OCI-LY1 (cell line): ENCODE measurements around the gene TSEN2.

Experiments used
- EZH2 ChIP-seq: fragments of 200-600 bp; sonication (generic), shearing (Covaris generic); IDR thresholded peaks from 2 replicates; pipeline ENCODE4 v1.8.0; 2017; ENCODE audit warnings: borderline replicate concordance, mixed run types, mild to moderate bottlenecking, antibody characterized with exemption, low read length, moderate library complexity, mixed read lengths
- TF ChIP-seq, protein P1 (sequence below): fragments of 200-600 bp; sonication (generic), shearing (Covaris generic); IDR thresholded peaks from 2 replicates; pipeline ENCODE4 v1.5.1; 2017; ENCODE audit warnings: mild to moderate bottlenecking, antibody characterized with exemption, low read length, moderate library complexity, mixed read lengths

DNA sequence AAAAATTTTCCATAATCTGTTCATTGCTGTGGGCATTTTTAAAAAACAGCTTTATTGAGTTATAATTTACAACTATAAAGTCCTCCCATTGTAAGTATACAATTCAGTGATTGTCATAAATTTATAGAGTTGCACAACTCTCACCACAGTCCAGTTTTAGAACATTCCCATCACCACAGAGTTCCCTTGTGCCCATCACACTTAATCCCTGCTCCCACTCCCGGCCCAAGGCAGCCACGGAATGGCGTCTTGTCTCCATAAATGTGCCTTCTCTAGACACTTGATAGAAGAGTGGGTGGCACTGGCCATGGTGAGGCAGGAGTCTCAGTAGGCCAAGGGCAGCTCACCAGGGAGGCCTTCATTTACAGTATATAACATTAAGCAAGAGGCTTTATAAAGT is 6.3 kb downstream of the TSEN2 start:
- TF ChIP-seq, protein P1, sequence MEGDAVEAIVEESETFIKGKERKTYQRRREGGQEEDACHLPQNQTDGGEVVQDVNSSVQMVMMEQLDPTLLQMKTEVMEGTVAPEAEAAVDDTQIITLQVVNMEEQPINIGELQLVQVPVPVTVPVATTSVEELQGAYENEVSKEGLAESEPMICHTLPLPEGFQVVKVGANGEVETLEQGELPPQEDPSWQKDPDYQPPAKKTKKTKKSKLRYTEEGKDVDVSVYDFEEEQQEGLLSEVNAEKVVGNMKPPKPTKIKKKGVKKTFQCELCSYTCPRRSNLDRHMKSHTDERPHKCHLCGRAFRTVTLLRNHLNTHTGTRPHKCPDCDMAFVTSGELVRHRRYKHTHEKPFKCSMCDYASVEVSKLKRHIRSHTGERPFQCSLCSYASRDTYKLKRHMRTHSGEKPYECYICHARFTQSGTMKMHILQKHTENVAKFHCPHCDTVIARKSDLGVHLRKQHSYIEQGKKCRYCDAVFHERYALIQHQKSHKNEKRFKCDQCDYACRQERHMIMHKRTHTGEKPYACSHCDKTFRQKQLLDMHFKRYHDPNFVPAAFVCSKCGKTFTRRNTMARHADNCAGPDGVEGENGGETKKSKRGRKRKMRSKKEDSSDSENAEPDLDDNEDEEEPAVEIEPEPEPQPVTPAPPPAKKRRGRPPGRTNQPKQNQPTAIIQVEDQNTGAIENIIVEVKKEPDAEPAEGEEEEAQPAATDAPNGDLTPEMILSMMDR: no peak
- no peak for TF ChIP-seq EZH2
